ENCODE results near the gene BICD2. TPM values are rescaled to one million over a fixed set of nuclear protein-coding genes. Genes with fewer than 3 reads are reported as not detected.

BICD2 gene
- total RNA-seq, 1 donor from 2014 or later, result 33.2 TPM

DNA sequence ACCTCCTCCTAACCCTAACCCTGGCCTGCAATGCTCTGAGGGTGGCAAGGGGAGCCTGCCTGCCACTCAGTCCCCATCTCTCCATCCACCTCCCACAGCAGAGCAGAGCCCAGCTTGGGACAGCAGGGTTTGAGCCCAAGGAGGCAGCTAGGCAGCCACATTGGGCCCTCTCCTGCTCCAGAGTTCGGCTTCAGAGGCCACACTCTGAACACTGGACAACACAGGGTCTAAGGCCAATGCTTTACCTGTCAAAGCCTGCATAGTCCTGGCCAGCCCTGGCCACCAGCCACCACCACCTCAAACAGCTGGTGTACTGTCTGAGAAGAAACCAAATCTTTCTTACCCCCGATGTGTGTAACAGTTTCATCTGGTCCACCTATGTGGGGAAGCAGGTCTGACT lies 5.2 kb downstream of the BICD2 start:
- DNase-seq, result no peak
- ATAC-seq (ENCODE audit: poor library complexity), result no peak
- intact Hi-C loops (cut with DNase I), result no loop called here

DNA sequence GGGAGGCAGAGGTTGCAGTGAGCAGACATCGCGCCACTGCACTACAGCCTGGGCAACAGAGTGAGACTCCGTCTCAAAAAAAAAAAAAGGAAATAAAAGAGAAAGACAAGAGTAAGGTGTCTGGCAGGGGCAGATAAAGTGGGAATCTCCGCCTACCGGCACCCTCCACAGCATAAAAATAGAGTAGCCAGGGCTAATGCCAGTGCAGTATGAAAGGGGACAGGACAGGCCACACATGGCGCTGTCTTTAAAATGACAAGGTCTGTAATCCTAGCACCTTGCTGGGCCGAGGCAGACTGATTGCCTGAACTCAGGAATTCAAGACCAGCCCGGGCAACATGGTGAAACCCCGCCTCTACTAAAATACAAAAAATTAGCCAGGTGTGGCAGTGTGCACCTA lies 7.8 kb downstream of the BICD2 start:
- intact Hi-C loops (cut with DNase I), result no loop called here
- no peak for DNase-seq
- no peak for ATAC-seq (ENCODE audit: poor library complexity)

DNA sequence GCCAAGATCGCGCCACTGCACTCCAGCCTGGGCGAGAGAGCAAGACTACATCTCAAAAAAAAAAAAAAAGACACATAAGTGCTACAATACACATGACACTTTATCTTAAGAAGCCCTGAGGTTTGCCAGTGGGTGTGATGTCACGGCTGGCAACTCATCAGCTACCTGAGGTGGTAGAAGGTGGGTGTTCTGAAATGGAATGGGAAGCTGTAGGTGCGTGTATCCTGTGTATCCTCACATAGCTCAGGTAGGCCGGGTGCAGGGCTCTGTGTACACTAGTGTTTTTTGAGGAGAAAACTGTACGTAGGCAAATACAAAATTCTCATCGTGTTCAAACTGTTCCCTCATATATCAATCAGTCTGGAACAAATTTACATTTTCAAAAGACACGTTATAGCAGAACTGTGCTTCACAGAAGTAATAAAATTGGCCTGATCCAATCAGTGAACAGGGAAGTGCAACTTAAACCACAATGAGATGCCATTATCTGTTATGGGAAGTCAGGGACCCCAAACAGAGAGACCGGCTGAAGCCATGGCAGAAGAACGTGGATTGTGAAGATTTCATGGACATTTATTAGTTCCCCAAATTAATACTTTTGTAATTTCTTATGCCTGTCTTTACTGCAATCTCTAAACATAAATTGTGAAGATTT lies 10.4 kb downstream of the BICD2 start:
- DNase-seq (no peak), ATAC-seq (ENCODE audit: poor library complexity) (no peak)
- intact Hi-C loops (cut with DNase I), result no loop called here

DNA sequence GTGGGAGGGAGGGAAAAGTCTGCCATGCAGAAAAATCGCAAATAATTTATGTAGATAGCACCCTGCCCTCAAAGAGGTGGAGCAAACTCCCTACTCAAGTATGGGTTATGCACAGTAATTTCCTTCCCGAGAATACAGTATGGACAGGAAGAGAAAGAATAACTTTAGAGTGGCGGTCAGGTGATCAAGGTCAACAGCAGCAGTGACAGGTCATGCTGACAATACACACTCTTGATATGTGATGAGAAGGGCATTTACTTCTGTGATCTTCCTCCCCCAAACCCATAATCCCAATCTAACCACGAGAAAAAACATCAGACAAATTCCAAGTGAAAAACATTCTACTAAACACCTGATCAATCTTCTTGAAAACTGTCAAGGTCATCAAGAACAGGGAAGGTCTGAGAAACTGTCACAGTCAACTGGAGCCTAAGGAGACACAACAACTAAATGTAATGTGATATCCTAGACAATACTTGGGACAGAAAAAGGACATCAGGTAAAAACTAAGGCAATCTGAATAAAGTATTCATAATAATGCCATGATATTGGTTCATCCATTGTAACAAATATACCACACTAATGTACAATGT lies 11.7 kb downstream of the BICD2 start:
- DNase-seq, result no peak
- peak; percentile 37 for ATAC-seq (ENCODE audit: poor library complexity)
- intact Hi-C loops (cut with DNase I), result no loop called here

DNA sequence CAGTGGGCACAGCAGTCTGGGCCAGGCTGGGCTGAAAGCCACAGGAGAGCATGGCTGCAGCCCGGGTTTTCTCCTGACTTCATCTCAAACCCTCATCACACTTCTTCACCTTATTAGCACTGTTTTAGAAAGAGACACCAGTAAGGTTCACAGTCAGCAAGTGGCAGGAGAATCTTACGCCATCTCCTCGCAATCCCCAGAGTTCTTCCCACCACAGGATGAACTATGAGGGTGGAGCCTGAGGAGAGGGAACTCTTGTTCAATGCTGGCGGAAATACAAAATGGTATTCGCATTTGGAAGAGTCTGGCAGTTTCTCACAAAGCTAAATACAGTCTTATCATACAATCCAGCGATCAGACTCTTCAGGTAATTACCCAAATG lies 14.7 kb downstream of the BICD2 start:
- DNase-seq, result no peak
- ATAC-seq (ENCODE audit: poor library complexity), result no peak
- intact Hi-C loops (cut with DNase I), result no loop called here

DNA sequence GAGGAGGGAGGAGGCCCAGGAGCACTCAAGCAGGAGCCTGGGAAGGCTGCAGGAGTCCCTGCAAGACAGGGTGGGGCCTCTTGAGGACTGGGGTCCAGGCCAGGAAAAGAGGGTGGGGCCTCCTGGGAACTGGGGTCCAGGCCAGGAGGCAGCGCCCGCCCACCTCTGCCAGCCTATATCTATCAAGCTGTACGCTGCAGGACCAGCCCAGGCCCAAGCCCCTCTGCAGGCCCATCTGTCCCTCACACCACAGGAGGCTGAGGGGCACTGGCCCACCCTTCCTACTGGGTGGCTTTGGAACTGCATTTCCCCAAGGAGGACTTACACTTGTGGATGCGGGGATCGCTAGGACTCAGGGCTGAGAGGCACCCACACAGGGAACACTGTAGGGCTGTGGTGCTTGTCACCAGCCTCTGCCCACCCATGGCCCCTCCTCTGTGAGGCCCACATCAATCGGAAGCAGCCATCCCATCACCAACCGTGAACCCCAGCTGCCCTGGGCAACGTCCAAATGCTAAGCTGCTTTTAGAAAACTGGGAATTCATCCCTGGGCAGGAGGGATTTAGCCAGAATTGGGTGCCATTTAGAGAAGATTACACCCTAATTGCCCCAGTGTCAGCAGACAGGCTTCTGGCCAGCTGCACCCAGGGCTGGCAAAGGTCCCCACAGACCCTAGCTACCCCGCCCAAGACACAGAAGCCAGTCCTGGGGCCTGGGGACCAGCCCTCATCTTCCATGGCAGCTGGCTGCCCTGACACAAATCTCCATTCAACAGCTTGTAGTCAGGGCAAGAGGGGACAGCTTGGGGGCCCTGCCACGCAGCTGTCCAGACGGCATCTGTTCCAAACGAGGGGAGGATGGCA lies 15.3 kb downstream of the BICD2 start:
- DNase-seq (no peak), ATAC-seq (ENCODE audit: poor library complexity) (peak; percentile 8)
- intact Hi-C loops (cut with DNase I), result no loop called here

DNA sequence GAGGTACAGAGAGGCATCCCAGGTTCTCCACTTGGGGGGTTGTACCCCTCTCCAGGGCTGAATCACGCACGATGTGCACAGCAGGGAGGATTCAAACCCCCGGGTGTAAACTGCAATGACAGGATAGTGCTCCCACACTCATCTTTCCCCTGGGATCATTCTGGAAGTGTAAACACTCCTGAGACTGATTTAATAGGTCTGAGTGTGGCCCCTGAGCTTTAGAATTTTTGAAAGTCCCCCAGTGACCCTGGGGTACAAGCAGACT lies 16.5 kb downstream of the BICD2 start:
- DNase-seq (no peak), ATAC-seq (ENCODE audit: poor library complexity) (no peak)
- intact Hi-C loops (cut with DNase I), result no loop called here

DNA sequence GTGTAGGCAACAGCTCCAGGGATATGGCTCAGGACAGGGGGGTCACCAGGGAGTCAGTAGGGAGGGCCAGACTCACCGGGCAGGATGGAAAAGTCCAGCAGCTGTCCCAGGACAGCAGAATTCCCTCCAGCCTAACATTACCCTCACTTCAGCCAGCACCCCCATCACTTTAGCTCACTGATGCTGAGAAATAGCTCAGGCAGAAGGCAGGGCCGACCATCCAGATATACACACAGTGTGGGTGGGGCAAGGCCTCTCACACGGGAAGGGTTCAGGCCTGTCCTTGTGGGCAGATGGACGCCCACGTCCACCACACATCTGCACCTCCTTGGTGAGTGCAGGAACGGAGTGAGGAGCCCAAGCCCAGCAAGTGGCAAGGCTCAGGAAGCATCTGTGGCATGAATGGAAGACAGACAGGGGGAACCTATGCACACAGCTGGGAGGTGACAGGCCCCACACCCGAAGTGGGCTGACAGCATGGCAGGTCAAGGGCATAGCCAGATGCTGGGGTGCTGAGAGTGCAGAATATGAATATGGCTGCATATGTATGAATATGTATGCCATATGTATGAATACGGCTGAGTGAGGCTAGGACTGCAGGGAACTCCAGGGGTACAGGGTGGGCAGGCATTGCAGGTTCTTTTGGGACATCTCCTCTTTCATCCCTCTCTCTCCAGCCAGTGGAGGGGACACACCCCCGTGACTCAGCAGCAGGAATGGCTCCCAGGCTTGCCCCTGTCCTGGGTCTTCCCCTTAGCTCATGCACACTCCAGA lies 17.0 kb downstream of the BICD2 start:
- ATAC-seq (ENCODE audit: poor library complexity), result no peak
- DNase-seq, result no peak
- intact Hi-C loops (cut with DNase I), result no loop called here

DNA sequence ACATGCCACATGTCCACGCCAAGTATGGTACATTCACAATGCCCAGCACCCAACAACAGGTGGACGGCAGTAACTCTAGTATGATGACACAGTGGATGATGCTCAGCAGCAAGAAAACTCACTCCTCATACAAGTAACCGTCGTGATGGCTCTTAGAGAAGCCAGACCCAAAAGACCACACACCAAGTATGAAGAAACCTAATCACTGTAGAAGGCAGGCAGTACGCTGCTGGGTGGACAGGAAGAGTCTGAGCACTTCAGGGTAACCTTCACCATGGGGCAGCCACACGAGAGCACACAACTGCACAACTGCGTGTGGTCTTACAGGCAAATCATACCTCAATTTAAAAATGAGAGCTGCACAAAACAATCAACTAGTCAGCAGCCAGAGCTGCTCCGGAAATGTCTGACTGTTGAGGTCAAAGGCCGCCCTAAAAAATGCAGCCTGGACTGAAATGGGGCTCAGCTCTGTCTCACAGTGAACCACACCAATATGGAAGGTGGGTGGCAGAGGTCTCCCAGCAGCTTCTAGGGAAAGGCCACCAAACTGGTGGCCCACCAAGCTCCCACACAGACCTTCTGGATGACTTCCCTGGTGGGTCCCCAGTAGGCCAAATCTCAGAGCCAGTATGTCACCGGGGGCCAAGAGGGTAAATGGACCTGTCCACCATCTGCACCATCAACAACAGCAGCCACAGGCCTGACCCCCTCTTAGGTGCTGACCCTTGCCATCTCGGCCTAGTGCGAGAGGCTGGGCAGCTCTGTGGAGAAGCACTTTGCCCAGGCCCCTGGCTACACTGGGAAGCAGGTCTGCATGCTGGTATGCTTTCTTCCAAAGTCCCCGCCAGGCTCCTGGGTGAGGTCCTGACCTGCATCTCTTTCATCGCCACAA lies 17.8 kb downstream of the BICD2 start:
- intact Hi-C loops (cut with DNase I), result no loop called here
- ATAC-seq (ENCODE audit: poor library complexity) (no peak), DNase-seq (no peak)

DNA sequence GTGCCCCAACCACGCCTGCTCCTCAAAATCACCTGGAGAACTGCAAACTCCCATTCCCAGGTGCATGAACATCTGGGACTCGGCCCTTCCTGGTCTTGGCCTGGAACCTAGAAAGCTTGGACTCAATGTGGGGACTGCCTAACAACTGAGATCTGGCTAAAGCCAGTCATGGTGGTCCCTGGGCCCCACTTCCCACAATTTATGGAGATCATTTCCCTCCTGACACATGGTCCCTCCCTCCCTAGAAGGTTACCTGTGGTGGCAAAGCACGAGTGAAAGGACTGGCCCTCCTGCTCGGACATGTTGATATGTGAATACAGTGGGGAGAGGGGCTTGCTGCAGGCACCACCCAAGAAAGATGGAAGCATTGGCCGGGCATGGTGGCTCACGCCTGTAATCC lies 18.8 kb downstream of the BICD2 start:
- ATAC-seq (ENCODE audit: poor library complexity) (no peak), DNase-seq (no peak)
- intact Hi-C loops (cut with DNase I), result no loop called here

DNA sequence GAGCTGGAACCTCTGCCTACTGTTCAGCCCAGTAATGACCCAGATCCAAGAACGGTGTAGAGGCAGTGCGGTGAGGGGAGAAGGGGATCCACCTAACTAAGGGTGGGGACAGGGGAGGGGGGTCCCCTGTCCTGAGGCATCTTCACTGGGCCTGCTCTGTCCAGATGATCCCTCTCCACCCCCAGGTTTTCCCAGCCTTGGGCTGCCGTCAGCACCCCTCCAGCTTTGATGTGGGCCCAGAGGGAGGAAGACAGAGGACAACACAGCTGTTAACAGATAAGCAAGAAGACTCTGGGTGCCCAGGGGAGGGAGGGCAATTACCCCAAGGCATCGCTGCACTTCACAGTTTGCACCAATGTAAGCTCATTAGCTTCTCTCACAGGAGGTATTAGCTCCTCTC lies 19.3 kb downstream of the BICD2 start:
- intact Hi-C loops (cut with DNase I), result no loop called here
- ATAC-seq (ENCODE audit: poor library complexity) (no peak), DNase-seq (no peak)

DNA sequence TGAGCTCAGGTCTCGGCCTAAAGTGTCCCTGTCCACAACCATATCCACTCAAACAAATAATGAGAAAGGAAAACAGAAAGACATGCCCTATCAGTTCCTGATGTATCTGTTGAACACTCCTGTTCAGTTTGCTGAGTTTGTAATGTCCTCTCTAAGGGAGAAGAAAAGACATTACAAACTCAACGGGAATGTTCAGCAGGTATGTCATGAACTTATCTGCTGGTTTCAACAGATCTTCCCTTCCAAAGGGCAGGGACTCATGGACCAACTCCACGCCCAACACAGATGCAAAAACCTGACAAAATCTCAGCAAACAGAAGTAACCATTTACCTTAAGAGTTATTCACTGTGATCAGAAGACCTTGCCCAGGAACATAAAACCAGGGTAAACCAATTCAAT lies 23.7 kb downstream of the BICD2 start:
- intact Hi-C loops (cut with DNase I), result no loop called here
- no peak for DNase-seq
- no peak for ATAC-seq (ENCODE audit: poor library complexity)

DNA sequence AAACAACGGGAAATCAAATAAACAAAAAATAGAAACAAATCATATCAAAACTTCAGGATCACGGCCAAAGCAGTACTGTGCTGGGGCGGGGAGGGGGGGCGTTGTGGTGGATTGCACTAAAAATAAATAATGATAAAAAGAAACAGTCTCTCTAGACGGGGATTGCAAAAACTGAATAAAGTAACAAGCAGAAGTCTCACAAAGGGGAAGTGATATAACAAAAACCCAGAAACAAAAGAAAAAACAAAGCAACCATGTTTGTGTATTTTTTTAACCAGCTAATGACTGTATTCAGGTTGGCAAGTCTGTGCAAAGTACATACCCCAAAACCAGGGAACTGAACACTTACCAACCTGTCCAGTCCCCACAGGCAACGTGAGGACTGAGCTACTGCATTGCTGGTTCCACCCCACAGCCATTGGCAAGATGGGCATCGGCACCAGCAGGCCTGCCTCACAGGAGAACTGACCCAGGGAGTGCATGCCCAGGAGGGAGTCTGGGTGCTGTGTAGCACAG lies 24.1 kb downstream of the BICD2 start:
- ATAC-seq (ENCODE audit: poor library complexity) (peak; percentile 50), DNase-seq (no peak)
- intact Hi-C loops (cut with DNase I), result no loop called here

DNA sequence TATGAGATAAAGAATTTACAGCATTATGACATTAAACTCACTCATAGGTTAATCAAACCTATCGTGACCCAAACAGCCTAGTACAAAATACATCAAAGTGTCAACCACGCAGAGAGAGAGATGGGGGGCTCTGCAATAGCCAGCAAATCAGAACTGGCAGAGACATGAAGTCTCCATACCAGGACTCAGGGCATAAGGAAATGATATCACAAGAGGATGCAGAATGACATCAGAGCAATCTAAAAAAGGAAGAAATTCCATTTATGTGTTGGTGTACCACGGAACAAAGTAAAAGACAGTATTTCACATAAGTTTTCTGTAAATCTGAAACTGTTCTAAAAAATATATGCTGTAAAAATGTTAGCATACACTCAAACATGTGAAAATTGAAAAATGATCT lies 24.6 kb downstream of the BICD2 start:
- ATAC-seq (ENCODE audit: poor library complexity), result no peak
- DNase-seq, result no peak
- intact Hi-C loops (cut with DNase I), result no loop called here

DNA sequence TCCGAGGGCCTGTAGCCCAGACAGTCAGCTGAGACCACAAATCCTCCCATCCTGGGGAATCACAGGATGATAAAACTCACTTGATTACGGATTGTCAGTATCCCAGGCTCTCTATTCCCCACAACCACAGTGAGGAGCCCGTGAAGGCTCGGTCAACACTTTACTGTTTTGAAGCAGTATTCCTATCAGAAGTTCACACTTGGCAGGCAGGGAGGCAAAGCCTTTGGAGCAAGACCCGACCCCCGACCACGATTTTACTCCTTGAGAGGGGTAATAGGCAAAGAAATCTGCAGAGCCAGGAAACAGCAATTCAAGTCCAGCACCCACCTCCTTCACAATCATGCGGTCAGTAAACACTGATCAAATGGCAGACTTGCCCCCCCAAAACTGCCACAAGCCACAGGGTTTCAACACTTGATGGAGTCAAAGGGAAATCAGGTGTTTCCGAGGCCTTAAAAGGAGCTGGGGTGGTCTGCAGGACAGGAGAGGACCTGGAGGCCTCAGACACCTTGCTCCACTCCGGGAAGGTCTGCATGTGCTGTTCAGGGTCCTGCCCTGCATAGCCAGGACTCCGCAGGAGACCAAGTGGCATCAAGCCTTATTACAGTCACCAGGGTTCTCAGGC lies 25.2 kb downstream of the BICD2 start:
- ATAC-seq (ENCODE audit: poor library complexity), result no peak
- no peak for DNase-seq
- intact Hi-C loops (cut with DNase I), result no loop called here

DNA sequence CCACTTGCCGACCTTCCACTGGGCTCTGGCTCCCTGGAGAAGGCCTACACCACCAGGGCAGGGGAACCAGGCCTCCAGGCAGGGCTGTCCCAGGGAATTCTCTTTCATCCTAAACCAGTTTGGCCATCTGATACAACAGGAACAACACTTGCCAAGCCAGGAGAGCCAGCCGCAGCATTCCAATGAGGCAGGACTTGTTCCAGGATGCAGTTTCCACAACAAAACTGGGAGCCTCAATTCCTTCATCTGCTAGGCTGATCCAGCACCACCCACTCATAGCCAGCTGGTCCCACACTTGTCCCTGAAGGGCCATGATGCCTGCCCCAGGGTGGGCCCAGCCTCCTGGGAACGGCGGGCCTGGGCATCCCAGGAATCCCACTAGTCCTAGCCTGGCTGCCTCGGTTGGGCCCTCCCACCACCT lies 26.0 kb downstream of the BICD2 start:
- peak; percentile 47 for ATAC-seq (ENCODE audit: poor library complexity)

DNA sequence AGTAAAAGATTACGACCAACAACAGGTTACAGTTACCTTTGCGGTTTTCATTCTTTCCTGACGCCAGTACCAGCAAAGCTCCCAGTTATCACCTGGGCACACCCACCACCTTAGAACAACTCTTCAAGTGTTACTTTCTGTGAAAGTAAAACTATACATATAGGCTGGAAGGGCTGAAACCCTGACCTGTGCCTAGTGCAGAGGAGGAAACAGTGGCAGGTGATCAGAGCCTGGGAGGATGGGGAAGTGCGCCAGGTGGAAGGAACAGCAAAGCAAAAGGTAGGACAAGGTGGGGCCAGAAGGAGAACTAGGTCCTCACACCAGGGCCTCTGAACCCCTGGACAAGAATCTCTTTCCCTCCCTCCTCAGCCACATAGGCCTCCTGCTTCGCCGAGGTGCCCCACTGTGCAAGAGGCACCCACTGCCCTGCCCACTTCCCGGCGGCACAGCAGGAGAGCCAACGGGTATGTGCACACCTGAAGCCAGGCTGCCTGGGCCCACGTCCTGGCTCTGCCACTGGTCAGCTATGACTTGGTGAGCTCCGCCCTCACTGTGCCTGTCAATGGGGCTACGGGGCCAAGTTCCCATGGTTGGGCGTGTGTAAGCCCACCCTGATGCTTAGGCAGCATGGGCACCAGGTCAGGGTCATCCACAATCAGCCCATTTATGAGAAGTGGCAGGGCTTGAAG lies 26.9 kb downstream of the BICD2 start:
- no peak for ATAC-seq (ENCODE audit: poor library complexity)
- intact Hi-C loops (cut with DNase I), result no loop called here
- DNase-seq, result no peak

More for the DNA sequence above, 26.0 kb downstream of the BICD2 start:
- intact Hi-C loops (cut with DNase I), result no loop called here
- DNase-seq, result no peak

DNA sequence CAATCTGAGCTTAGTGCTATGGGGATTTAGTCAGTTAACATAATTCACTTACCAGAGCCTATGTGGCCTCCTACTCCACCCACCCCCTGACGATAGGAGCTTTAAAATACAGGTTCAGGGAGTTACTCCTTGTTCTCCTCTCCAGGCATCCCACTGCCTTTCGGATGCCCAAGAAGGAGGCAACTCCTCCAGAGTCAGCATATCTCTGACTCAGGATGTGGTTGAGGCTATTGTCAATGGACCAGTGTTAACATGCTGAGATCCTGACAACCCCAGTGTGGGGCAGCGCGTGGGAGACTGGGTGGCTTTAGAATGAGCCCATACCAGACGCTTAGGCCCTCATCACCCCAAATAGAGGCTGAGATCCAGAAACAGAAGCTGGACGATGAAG lies 27.4 kb downstream of the BICD2 start:
- intact Hi-C loops (cut with DNase I), result no loop called here
- DNase-seq (no peak), ATAC-seq (ENCODE audit: poor library complexity) (no peak)
